ENCODE data around the gene CLTCL1.
"Not testable (repeated sequence)": the region's sequence is repeated elsewhere in the genome, so short reads cannot be mapped to it uniquely, and the experiment has no call there.

CLTCL1 gene

GRCh38 chr22:19270873-19271272 is 20.6 kb downstream of the CLTCL1 start:
- Histone ChIP-seq H3K36me3 (ENCODE audit: insufficient read depth, low read length) (peaks cover 5% of the 10 kb centered on the region), H3K4me3 (ENCODE audit: low read depth in 1 of 2, low read length in 2 of 2) (no peak overlapping the region), H3K9ac (ENCODE audit: low read length) (no peak overlapping the region), H3K27me3 (ENCODE audit: control insufficient read depth in 1 of 2, insufficient read depth in 2 of 2, low read length in 2 of 2) (no peaks in the 10 kb centered on the region), H3K4me1 (ENCODE audit: insufficient read depth, low read length) (no peaks in the 10 kb centered on the region), H3K9me3 (ENCODE audit: low read length) (no peaks in the 10 kb centered on the region), H3K27ac (ENCODE audit: low read depth, low read length) (no peak overlapping the region)

DNA sequence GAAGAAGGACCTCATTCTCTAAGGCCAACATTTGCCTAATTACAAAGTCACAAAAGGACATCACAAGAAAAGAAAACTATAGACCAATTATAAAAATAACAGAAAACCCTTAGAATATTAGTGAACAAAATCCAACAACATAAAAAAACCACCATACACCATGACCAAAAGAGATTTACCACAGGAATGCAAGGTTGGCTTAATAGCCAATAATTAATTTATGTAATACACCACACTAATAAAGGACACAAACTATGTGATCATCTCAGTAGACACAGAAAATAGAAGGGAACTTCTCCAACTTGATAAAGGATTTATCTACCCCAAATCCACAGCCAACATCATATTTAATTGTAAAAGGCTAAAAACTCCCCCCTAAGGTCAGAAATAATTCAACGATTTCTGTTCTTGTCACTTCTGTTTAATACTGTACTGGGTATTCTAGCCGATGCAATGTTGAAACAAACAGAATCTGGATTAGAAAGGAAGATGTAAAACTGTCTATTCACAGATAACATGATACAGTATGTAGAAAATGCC is 24.9 kb downstream of the CLTCL1 start:
- Histone ChIP-seq H3K9ac (ENCODE audit: low read length) (no peak overlapping the region), H3K4me3 (ENCODE audit: low read depth in 1 of 2, low read length in 2 of 2) (no peak overlapping the region), H3K4me1 (ENCODE audit: insufficient read depth, low read length) (no peaks in the 10 kb centered on the region), H3K36me3 (ENCODE audit: insufficient read depth, low read length) (no peaks in the 10 kb centered on the region), H3K27me3 (ENCODE audit: control insufficient read depth in 1 of 2, insufficient read depth in 2 of 2, low read length in 2 of 2) (no peaks in the 10 kb centered on the region), H3K9me3 (ENCODE audit: low read length) (no peaks in the 10 kb centered on the region), H3K27ac (ENCODE audit: low read depth, low read length) (no peak overlapping the region)

DNA sequence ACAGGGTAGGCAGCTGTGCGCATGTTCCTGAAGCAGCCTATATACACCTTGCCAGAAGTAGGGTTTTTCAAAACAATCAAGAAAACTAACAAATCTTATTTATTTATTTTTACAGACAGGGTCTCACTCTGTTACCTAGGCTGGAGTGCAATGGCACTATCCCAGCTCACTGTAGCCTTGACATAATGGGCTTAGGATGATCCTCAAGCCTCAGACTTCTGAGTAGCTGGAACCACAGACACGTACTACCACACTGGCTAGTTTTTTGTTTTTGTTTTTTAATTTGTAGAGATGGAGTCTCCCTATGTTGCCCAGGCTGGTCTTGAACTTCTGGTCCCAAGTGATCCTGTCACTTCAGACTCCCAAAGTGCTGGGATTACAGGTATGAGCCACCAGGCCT is 25.7 kb downstream of the CLTCL1 start:
- Histone ChIP-seq H3K27me3 (ENCODE audit: control insufficient read depth in 1 of 2, insufficient read depth in 2 of 2, low read length in 2 of 2) (no peaks in the 10 kb centered on the region), H3K36me3 (ENCODE audit: insufficient read depth, low read length) (no peaks in the 10 kb centered on the region), H3K4me3 (ENCODE audit: low read depth in 1 of 2, low read length in 2 of 2) (no peak overlapping the region), H3K4me1 (ENCODE audit: insufficient read depth, low read length) (no peaks in the 10 kb centered on the region), H3K27ac (ENCODE audit: low read depth, low read length) (no peak overlapping the region), H3K9me3 (ENCODE audit: low read length) (no peaks in the 10 kb centered on the region), H3K9ac (ENCODE audit: low read length) (no peak overlapping the region)

DNA sequence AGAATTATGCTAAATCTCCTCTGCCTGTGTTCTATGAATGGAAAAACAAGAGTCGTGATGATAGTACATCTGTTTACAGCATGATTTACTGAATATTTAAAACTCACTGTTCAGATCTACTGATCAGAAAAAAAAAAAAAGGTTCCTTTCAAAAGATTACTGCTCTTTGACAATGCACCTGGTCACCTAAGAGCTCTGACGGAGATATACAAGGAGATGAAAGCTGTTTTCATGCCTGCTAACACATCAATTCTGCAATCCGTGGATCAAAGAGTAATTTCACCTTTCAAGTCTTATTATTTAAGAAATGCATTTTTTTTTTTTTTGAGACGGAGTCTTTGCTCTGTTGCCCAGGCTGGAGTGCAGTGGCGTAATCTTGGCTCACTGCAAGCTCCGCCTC is 30.7 kb downstream of the CLTCL1 start:
- Histone ChIP-seq H3K36me3 (ENCODE audit: insufficient read depth, low read length) (no peaks in the 10 kb centered on the region), H3K9ac (ENCODE audit: low read length) (no peak overlapping the region), H3K27me3 (ENCODE audit: control insufficient read depth in 1 of 2, insufficient read depth in 2 of 2, low read length in 2 of 2) (no peaks in the 10 kb centered on the region), H3K27ac (ENCODE audit: low read depth, low read length) (no peak overlapping the region), H3K4me3 (ENCODE audit: low read depth in 1 of 2, low read length in 2 of 2) (no peak overlapping the region), H3K4me1 (ENCODE audit: insufficient read depth, low read length) (no peaks in the 10 kb centered on the region), H3K9me3 (ENCODE audit: low read length) (no peaks in the 10 kb centered on the region)

DNA sequence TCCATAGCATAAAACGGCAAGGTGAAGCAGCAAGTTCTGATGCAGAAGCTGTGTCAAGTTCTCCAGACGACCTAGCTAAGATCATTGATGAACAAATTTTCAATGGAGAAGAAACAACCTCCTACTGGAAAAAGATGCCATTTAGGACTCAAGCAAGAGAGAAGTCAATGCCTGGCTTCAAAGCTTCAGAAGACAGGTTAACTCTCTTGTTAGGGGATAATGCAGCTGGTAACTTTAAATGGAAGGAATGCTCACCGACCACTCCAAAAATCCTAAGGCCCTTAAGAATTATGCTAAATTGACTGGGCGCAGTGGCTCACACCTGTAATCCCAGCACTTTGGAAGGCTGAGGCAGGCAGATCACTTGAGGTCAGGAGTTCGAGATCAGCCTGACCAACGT is 31.3 kb downstream of the CLTCL1 start:
- no peak overlapping the region for H3K9ac ChIP-seq (ENCODE audit: low read length)
- no peaks in the 10 kb centered on the region for H3K27me3 ChIP-seq (ENCODE audit: control insufficient read depth in 1 of 2, insufficient read depth in 2 of 2, low read length in 2 of 2)
- no peaks in the 10 kb centered on the region for H3K4me1 ChIP-seq (ENCODE audit: insufficient read depth, low read length)
- no peaks in the 10 kb centered on the region for H3K9me3 ChIP-seq (ENCODE audit: low read length)
- no peak overlapping the region for H3K27ac ChIP-seq (ENCODE audit: low read depth, low read length)
- no peaks in the 10 kb centered on the region for H3K36me3 ChIP-seq (ENCODE audit: insufficient read depth, low read length)
- peak overlapping the region in 1 of 2 donors; percentile 26 for H3K4me3 ChIP-seq (ENCODE audit: low read depth in 1 of 2, low read length in 2 of 2)

- H3K36me3 ChIP-seq (ENCODE audit: insufficient read depth, low read length); H3K4me1 ChIP-seq (ENCODE audit: insufficient read depth, low read length); H3K4me3 ChIP-seq (ENCODE audit: low read depth in 1 of 2, low read length in 2 of 2); H3K9me3 ChIP-seq (ENCODE audit: low read length); H3K27ac ChIP-seq (ENCODE audit: low read depth, low read length); H3K9ac ChIP-seq (ENCODE audit: low read length); H3K27me3 ChIP-seq (ENCODE audit: control insufficient read depth in 1 of 2, insufficient read depth in 2 of 2, low read length in 2 of 2): not testable (repeated sequence)
These were observed 32.6 kb downstream of the CLTCL1 start for GRCh38 chr22:19258968-19259288.

DNA sequence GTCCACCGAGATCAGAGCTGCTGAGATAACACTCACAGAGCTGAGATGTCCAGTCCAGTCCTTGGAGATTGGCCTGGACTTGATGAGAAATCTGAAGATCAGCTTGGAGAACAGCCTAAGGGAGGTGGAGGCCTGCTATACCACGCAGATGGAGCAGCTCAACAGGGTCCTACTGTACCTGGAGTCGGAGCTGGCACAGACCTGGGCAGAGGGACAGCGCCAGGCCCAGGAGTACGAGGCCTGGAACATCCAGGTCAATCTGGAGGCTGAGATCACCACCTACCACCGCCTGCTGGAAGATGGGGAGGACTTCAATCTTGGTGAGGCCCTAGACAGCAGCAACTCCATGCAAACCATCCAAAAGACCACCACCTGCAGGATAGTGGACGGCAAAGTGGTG is 33.1 kb downstream of the CLTCL1 start:
- no peak overlapping the region for H3K4me3 ChIP-seq (ENCODE audit: low read depth in 1 of 2, low read length in 2 of 2)
- H3K27ac ChIP-seq (ENCODE audit: low read depth, low read length), result no peak overlapping the region
- H3K9ac ChIP-seq (ENCODE audit: low read length), result no peak overlapping the region
- H3K27me3 ChIP-seq (ENCODE audit: control insufficient read depth in 1 of 2, insufficient read depth in 2 of 2, low read length in 2 of 2), result no peaks in the 10 kb centered on the region
- no peaks in the 10 kb centered on the region for H3K36me3 ChIP-seq (ENCODE audit: insufficient read depth, low read length)
- H3K9me3 ChIP-seq (ENCODE audit: low read length), result no peaks in the 10 kb centered on the region
- H3K4me1 ChIP-seq (ENCODE audit: insufficient read depth, low read length), result no peaks in the 10 kb centered on the region

GRCh38 chr22:19256362-19256761 is 35.2 kb downstream of the CLTCL1 start:
- H3K4me3 ChIP-seq (ENCODE audit: low read depth in 1 of 2, low read length in 2 of 2); H3K27me3 ChIP-seq (ENCODE audit: control insufficient read depth in 1 of 2, insufficient read depth in 2 of 2, low read length in 2 of 2); H3K27ac ChIP-seq (ENCODE audit: low read depth, low read length); H3K9me3 ChIP-seq (ENCODE audit: low read length); H3K4me1 ChIP-seq (ENCODE audit: insufficient read depth, low read length); H3K9ac ChIP-seq (ENCODE audit: low read length); H3K36me3 ChIP-seq (ENCODE audit: insufficient read depth, low read length): not testable (repeated sequence)

DNA sequence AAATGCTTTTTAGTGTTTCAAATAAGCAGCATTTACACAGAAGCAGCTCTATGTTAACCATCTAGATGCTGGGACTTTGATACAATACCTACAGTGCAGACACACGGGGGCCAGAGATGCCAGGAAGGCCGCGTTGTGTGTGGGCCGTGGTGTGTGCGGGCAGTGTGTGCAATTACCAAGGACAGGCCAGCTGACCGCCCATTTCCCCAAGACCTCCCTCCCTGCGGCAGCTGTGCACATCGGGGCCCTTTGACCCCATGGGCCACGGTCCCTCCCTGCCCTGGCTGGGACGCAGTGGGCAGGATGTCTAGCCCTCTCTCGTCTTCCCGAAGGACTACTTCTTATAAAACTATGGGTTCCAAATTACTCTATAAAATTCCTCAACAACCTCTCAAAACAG is 38.4 kb downstream of the CLTCL1 start:
- no peaks in the 10 kb centered on the region for H3K27me3 ChIP-seq (ENCODE audit: control insufficient read depth in 1 of 2, insufficient read depth in 2 of 2, low read length in 2 of 2)
- no peaks in the 10 kb centered on the region for H3K4me1 ChIP-seq (ENCODE audit: insufficient read depth, low read length)
- no peak overlapping the region for H3K27ac ChIP-seq (ENCODE audit: low read depth, low read length)
- H3K36me3 ChIP-seq (ENCODE audit: insufficient read depth, low read length), result peaks cover 5% of the 10 kb centered on the region
- no peak overlapping the region for H3K4me3 ChIP-seq (ENCODE audit: low read depth in 1 of 2, low read length in 2 of 2)
- no peaks in the 10 kb centered on the region for H3K9me3 ChIP-seq (ENCODE audit: low read length)
- H3K9ac ChIP-seq (ENCODE audit: low read length), result no peak overlapping the region

DNA sequence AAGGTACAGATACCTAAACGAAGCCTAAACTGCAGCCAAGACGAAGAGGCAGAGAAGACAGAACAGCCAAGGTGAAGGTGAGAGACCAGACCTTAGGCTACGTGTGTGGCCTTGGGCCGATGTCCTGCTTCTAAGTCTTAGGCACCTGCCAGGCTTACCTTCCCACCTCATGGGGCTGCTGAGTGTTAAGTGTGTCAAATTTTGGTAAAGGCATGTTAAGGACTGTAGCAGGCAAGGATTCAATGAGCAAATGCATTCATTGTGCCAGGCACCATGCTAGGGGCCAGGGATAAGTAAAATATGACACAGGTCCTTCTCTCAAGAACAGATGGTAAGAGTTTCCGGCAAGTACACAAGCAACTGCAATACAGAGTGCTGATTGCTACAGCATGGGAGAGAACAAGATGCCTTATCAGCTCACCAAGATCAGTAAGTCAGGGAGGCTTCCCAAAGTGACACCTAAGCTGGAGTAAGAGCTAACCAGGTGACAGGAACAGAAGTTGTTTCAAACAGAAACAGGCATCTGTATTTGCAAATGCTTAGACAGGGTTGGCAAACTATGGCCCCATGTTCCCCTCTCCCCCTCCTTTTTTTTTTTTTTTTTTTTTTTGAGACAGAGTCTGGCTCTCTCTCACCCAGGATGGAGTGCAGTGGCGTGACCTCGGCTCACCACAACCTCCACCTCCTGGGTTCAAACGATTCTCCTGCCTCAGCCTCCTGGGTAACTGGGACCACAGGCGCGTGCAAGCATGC is 46.7 kb downstream of the CLTCL1 start:
- Histone ChIP-seq H3K27me3 (ENCODE audit: control insufficient read depth in 1 of 2, insufficient read depth in 2 of 2, low read length in 2 of 2) (no peaks in the 10 kb centered on the region), H3K36me3 (ENCODE audit: insufficient read depth, low read length) (no peaks in the 10 kb centered on the region), H3K9me3 (ENCODE audit: low read length) (no peaks in the 10 kb centered on the region), H3K4me1 (ENCODE audit: insufficient read depth, low read length) (no peaks in the 10 kb centered on the region), H3K4me3 (ENCODE audit: low read depth in 1 of 2, low read length in 2 of 2) (no peak overlapping the region), H3K27ac (ENCODE audit: low read depth, low read length) (no peak overlapping the region), H3K9ac (ENCODE audit: low read length) (no peak overlapping the region)

DNA sequence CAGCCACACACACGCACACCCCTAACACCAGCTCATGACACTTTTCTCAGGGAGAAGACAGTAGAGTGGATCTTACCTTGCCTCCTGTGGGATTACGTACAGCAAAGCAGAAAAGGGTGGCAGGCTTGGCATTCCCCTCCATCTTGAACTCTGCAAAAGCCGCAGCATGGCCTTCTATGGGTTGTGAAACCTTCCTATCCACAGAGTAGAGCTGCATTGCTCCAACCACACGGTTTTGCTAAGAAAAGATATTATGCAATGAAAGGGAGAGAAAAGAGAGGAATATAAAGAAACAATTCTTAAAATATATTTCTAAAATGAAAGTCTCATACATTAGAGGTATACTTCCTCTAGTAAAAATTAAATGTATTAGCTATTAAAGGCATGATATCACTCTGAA is 48.8 kb downstream of the CLTCL1 start:
- no peaks in the 10 kb centered on the region for H3K36me3 ChIP-seq (ENCODE audit: insufficient read depth, low read length)
- no peak overlapping the region for H3K9ac ChIP-seq (ENCODE audit: low read length)
- no peaks in the 10 kb centered on the region for H3K4me1 ChIP-seq (ENCODE audit: insufficient read depth, low read length)
- no peaks in the 10 kb centered on the region for H3K9me3 ChIP-seq (ENCODE audit: low read length)
- H3K27me3 ChIP-seq (ENCODE audit: control insufficient read depth in 1 of 2, insufficient read depth in 2 of 2, low read length in 2 of 2), result no peaks in the 10 kb centered on the region
- no peak overlapping the region for H3K27ac ChIP-seq (ENCODE audit: low read depth, low read length)
- no peak overlapping the region for H3K4me3 ChIP-seq (ENCODE audit: low read depth in 1 of 2, low read length in 2 of 2)

- Histone ChIP-seq H3K4me3 (ENCODE audit: low read depth in 1 of 2, low read length in 2 of 2) (no peak overlapping the region), H3K27me3 (ENCODE audit: control insufficient read depth in 1 of 2, insufficient read depth in 2 of 2, low read length in 2 of 2) (no peaks in the 10 kb centered on the region), H3K4me1 (ENCODE audit: insufficient read depth, low read length) (no peaks in the 10 kb centered on the region), H3K36me3 (ENCODE audit: insufficient read depth, low read length) (no peaks in the 10 kb centered on the region), H3K9me3 (ENCODE audit: low read length) (no peaks in the 10 kb centered on the region), H3K27ac (ENCODE audit: low read depth, low read length) (no peak overlapping the region), H3K9ac (ENCODE audit: low read length) (no peak overlapping the region)
These were observed 50.0 kb downstream of the CLTCL1 start for GRCh38 chr22:19241593-19241906.
